ENCODE results near the gene AGAP1. TPM values are rescaled to one million over a fixed set of nuclear protein-coding genes. Genes with fewer than 3 reads are reported as not detected.

The AGAP1 gene
- total RNA-seq, 4 donors from 2014 or later = 13.7 to 18.5 (median 17.1) TPM

DNA sequence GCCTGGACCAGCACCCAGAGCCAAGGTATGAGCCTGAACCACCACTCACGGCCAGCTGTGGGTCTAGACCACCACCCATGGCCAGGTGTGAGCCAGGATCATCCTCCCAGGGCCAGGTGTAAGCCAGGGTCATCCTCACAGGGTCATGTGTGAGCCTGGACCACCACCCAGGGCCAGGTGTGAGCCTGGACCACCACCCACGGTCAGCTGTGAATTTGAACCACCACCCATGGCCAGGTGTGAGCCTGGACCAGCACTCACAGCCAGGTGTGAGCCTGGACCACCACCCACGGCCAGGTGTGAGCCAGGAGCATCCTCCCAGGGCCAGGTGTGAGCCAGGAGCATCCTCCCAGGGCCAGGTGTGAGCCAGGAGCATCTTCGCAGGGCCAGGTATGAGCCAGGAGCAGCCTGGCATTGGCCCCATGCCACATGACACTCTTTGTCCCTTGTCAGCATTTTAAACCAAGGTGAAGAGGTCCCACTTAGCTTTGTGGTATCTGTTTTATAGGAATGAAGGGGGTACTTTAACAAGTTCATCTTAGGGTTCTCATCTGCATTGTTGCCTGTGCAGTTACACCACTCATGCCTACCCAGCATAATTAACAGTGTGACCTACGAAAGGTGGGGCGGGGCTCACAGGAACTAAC, 71.2 kb downstream of the AGAP1 start:
- H3K4me3 ChIP-seq (ENCODE audit: low read depth, poor library complexity, severe bottlenecking) = no peak overlapping the region
- intact Hi-C loops (cut with DNase I; ENCODE audit: low total_unique reads) = no loop called here
- TF ChIP-seq, protein P1, sequence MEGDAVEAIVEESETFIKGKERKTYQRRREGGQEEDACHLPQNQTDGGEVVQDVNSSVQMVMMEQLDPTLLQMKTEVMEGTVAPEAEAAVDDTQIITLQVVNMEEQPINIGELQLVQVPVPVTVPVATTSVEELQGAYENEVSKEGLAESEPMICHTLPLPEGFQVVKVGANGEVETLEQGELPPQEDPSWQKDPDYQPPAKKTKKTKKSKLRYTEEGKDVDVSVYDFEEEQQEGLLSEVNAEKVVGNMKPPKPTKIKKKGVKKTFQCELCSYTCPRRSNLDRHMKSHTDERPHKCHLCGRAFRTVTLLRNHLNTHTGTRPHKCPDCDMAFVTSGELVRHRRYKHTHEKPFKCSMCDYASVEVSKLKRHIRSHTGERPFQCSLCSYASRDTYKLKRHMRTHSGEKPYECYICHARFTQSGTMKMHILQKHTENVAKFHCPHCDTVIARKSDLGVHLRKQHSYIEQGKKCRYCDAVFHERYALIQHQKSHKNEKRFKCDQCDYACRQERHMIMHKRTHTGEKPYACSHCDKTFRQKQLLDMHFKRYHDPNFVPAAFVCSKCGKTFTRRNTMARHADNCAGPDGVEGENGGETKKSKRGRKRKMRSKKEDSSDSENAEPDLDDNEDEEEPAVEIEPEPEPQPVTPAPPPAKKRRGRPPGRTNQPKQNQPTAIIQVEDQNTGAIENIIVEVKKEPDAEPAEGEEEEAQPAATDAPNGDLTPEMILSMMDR (IDR thresholded peaks at IDR 0.05) = no peak
- no peak for TF ChIP-seq POLR2A (IDR thresholded peaks at IDR 0.05)
- no peak for DNase-seq (ENCODE audit: low spot score in 2 of 2)
- 78 to 81% methylated on average over 4 to 6 of the region's 6 CpGs for WGBS, 2 donors

DNA sequence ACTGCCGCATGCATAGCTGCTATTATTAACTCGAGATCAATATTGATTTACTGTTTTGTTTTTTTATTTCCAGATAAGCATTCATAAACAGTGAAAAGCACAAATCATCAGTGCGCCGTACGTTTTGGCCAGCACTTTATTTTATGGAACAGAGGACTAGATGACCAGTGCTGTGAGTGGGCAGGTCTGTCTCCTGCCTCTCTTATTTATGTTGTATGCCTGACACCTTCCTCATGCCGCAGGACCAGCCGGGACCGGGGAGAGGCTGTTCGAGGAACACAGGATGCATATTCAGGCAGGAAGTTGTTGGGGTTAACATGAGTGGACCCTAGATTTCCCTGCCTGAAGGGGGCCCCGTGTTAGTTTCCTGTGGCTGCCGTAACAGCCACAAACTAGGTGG, 72.6 kb downstream of the AGAP1 start:
- intact Hi-C loops (cut with DNase I; ENCODE audit: low total_unique reads) = no loop called here
- 78 to 79% methylated on average over 11 of the region's 11 CpGs for WGBS, 2 donors
- no peak for DNase-seq (ENCODE audit: low spot score in 2 of 2)

DNA sequence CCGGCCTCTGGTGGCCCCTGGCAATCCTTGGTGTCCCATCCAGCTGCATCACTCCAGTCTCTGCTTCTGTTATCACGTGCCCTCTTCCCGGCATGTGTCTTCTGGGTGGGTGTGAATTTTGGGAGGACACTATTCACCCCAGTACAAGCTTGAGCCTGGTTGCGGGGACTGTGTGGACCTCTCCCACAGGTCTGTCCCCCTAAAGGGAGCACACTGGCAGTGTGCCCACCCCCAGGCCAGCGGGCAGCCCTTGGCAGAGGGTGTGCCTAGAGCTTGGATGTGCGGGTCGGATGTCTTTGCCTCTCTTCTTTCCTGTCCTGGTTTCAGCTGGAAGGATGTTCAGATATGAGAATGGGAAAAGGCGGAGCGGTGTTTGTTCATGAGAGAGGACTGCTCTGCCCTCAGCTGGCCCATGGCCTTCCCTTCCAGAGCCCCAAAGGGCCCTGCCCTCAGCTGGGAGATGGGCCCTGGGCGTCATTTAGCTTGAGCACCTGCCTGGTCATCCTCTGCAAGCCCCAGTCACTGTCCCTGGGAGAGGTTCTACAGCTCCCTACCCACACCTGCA, 73.2 kb downstream of the AGAP1 start:
- no peak for DNase-seq (ENCODE audit: low spot score in 2 of 2)
- no peak for TF ChIP-seq POLR2A (IDR thresholded peaks at IDR 0.05)
- WGBS, 2 donors = 86 to 95% methylated on average over 10 of the region's 10 CpGs
- intact Hi-C loops (cut with DNase I; ENCODE audit: low total_unique reads) = no loop called here
- no peak overlapping the region for H3K4me3 ChIP-seq (ENCODE audit: low read depth, poor library complexity, severe bottlenecking)

More for the DNA sequence above, 72.6 kb downstream of the AGAP1 start:
- no peak overlapping the region for H3K4me3 ChIP-seq (ENCODE audit: low read depth, poor library complexity, severe bottlenecking)
- no peak for TF ChIP-seq POLR2A (IDR thresholded peaks at IDR 0.05)
- TF ChIP-seq, protein P1 (IDR thresholded peaks at IDR 0.05) = no peak

DNA sequence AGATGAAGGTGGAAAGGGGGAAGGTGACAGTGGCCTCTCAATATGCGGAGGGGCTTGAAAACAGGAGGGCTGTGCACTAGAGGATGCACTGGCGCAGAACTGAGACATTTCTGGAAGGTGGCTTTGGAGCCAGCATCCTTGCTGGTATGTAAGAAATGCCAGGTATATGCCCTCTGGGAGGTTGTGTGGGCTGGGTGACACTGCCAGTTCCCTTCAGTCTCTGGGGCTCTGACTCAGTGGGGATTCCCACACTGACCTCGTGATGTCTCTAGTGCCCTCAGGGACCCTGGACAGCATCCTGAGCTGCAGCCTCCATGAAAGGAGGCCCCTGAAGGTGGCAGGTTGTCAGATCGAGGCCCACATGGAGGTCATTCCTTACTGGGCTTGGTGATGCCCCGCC, 74.0 kb downstream of the AGAP1 start:
- TF ChIP-seq, protein P1 (IDR thresholded peaks at IDR 0.05) = no peak
- TF ChIP-seq POLR2A (IDR thresholded peaks at IDR 0.05) = no peak
- 82 to 89% methylated on average over 4 to 5 of the region's 5 CpGs for WGBS, 2 donors
- DNase-seq (ENCODE audit: low spot score in 2 of 2) = no peak
- intact Hi-C loops (cut with DNase I; ENCODE audit: low total_unique reads) = no loop called here
- H3K4me3 ChIP-seq (ENCODE audit: low read depth, poor library complexity, severe bottlenecking) = no peak overlapping the region

DNA sequence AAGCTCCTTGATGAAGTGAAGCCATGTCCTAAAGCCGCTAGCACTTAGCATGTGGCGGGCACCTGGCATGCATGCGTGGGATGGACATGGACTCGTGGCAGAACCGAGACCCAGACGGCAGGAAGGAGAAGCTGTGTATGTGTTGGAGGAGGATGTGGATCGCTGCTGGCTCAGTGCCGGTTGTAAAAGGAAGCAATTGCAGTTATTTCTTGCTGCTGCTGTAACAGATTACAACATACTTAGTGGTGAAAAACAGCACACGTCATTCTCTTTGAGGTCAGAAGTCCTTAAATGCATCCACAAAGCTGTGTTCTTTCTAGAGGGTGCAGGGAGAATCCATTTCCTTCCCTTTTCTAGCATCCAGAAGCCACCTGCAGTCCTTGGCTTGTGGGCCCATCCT, 74.6 kb downstream of the AGAP1 start:
- intact Hi-C loops (cut with DNase I; ENCODE audit: low total_unique reads) = no loop called here
- WGBS, 2 donors = 70 to 78% methylated on average over 9 of the region's 9 CpGs
- H3K4me3 ChIP-seq (ENCODE audit: low read depth, poor library complexity, severe bottlenecking) = no peak overlapping the region
- no peak for DNase-seq (ENCODE audit: low spot score in 2 of 2)
- TF ChIP-seq, protein P1 (IDR thresholded peaks at IDR 0.05) = no peak
- TF ChIP-seq POLR2A (IDR thresholded peaks at IDR 0.05) = no peak

DNA sequence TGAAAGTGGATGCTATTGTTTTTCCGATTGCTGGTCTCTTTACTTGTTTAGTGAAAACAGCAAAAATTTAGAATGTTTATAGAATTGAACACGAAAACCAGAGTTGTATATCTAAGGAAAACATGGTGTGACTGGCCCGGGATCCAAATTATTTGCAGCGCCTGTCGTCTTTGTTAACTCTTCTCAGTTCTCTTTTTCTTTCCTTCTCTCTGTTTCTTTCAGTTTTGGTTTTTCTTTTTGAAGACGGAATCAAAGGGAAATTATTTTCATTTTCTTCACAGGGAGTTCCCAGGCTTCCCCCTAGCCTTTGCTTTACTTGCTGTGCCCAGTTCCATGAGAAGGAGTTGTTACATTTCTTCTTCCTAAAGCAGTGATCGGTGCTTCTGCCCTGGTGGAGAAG, 76.0 kb downstream of the AGAP1 start:
- WGBS, 2 donors = 68 to 77% methylated on average over 7 of the region's 7 CpGs
- H3K4me3 ChIP-seq (ENCODE audit: low read depth, poor library complexity, severe bottlenecking) = no peak overlapping the region
- no peak for DNase-seq (ENCODE audit: low spot score in 2 of 2)
- TF ChIP-seq, protein P1 (IDR thresholded peaks at IDR 0.05) = no peak
- no peak for TF ChIP-seq POLR2A (IDR thresholded peaks at IDR 0.05)
- intact Hi-C loops (cut with DNase I; ENCODE audit: low total_unique reads) = no loop called here
